ENCODE results near the gene CENATAC. TPM values are rescaled to one million over a fixed set of nuclear protein-coding genes. Genes with fewer than 3 reads are reported as not detected.
A peak's percentile ranks its signal among the peaks of the same experiment; 100 is the strongest.
"Not testable (repeated sequence)": the region's sequence is repeated elsewhere in the genome, so short reads cannot be mapped to it uniquely, and the experiment has no call there.

The CENATAC gene
- total RNA-seq, 4 donors from 2014 or later = 36.9 to 66.9 (median 50.9) TPM

GRCh38 chr11:119028346-119029068, 30.6 kb downstream of the CENATAC start:
- DNase-seq (ENCODE audit: low spot score) (no peak), ATAC-seq (ENCODE audit: low FRiP score) (no peak)
- no peak for TF ChIP-seq CTCF (IDR thresholded peaks at IDR 0.05)

GRCh38 chr11:119029069-119029339, 31.1 kb downstream of the CENATAC start:
- ATAC-seq (ENCODE audit: low FRiP score) (no peak), DNase-seq (ENCODE audit: low spot score) (no peak)
- no peak for TF ChIP-seq CTCF (IDR thresholded peaks at IDR 0.05)

DNA sequence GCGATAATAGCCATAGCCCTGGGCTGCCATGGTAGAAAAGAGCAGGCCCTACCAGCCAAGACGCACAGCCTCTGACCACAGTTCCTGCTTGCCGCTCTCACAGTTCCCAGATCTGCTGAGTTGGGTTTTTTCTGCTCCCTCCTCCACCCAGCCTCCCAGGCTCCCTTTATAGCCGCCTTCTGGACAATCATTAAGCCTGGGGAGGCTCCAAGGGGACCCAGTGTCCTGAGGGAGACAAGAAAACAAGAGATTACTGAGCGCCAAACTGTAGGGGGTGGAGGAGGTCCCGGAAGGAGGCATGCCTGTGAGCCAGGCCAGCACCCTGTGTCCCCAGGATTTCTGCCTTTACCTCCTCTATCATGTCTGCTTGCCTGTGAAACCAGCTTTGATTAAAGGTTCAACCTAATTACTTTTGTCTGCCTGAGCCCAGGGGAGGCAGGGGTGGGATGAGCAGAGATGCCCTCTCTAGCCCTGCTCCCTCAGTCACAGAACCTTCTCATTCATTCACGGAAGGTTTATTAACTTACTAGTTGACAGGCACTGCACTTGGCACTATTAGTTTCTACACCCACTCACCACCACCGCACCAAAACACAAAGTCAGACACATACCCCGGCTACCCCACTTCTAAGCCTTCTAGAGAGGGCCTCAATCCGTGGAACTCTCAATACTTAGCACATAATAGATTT, 31.5 kb downstream of the CENATAC start:
- ATAC-seq (ENCODE audit: low FRiP score) (no peak), DNase-seq (ENCODE audit: low spot score) (no peak)
- no peak for TF ChIP-seq CTCF (IDR thresholded peaks at IDR 0.05)

- no peak for TF ChIP-seq CTCF (IDR thresholded peaks at IDR 0.05)
- ATAC-seq (ENCODE audit: low FRiP score) (no peak), DNase-seq (ENCODE audit: low spot score) (no peak)
Observed at GRCh38 chr11:119030029-119030328, 32.0 kb downstream of the CENATAC start.

GRCh38 chr11:119030329-119031047, 32.5 kb downstream of the CENATAC start, which contains the start of gene SLC37A4:
Gene SLC37A4, minus strand, starts transcription at chr11:119030877.
- DNase-seq (ENCODE audit: low spot score) (peak; percentile 84), ATAC-seq (ENCODE audit: low FRiP score) (peak; percentile 98)
- no peak for TF ChIP-seq CTCF (IDR thresholded peaks at IDR 0.05)

GRCh38 chr11:119031912-119032280, 34.0 kb downstream of the CENATAC start:
- DNase-seq (ENCODE audit: low spot score) = no peak
- ATAC-seq (ENCODE audit: low FRiP score) = no peak
- TF ChIP-seq CTCF (IDR thresholded peaks at IDR 0.05) = no peak

DNA sequence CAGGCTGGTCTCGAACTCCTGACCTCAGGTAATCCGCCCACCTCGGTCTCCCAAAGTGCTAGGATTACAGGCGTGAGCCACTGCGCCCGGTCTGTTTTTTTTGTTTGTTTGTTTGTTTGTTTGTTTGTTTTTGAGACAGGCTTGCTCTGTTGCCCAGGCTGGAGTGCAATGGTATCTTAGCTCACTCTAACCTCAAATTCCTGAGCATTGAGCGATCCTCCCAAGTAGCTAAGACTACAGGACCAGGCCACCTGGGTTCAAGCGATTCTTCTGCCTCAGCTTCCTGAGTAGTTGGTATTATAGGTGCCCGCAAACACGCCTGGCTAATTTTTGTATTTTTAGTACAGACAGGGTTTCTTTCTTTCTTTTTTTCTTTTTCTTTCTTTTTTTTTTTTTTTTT, 35.5 kb downstream of the CENATAC start:
- not testable (repeated sequence) for DNase-seq (ENCODE audit: low spot score); ATAC-seq (ENCODE audit: low FRiP score)

Data from omental fat pad (tissue), 4 donors.